GM12801 (cell line): ENCODE results near the gene MOGAT3.

Experiments
- TF ChIP-seq, protein P1 (sequence below): IDR thresholded peaks from one replicate; pipeline ENCODE4 v1.5.1; 2011; ENCODE audit warnings: control low read depth; ENCODE audit not compliant: insufficient read length; ENCODE audit errors: extremely low read depth

Gene MOGAT3

DNA sequence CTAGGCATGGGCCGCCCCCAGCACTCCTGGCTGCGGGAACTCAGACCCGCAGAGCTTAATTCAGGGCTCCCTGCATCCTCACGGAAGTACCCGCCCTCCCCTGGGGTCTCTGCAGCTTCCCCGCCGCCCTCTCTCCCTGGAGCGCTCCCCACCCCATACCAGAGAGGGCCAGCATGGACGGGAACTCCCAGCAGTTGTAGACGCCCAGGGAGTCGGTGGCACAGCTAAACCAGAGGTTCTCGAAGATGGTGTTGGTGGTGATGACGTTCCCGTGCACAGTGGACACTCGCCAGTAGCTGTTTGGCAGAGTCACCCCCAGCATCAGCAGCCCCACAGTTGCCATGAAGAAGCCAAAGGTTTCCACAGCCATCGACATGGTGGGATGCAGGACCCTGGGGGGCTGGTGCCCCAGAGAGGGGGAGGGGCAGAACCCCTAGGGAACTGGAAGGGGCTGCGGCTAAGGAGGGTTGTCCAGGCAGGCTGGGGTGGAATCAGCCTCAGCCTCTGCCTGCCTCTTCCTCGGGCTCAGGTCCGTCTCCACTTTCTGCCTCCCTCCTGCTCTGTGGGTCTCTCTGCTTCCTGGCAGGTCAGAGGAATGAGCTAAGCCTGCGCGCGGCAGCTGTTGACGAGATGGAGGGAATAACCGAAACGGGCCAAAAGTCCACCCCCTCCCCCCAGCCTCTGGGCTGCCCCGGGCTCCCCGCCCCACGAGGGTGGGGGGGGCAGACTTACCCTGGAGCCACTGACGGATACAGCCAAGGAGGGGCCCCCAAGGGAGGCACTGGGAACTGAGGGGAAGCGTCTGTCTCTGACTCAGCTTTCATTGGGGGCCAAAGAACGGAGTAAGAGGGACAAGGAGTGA, 36.6 kb upstream of the MOGAT3 start, which contains the start of gene CLDN15:
TSS of gene CLDN15 (minus strand) at position 597 of the 862 bp plus-strand sequence. CDS start at position 376, 221 bp downstream.
- TF ChIP-seq, protein P1, sequence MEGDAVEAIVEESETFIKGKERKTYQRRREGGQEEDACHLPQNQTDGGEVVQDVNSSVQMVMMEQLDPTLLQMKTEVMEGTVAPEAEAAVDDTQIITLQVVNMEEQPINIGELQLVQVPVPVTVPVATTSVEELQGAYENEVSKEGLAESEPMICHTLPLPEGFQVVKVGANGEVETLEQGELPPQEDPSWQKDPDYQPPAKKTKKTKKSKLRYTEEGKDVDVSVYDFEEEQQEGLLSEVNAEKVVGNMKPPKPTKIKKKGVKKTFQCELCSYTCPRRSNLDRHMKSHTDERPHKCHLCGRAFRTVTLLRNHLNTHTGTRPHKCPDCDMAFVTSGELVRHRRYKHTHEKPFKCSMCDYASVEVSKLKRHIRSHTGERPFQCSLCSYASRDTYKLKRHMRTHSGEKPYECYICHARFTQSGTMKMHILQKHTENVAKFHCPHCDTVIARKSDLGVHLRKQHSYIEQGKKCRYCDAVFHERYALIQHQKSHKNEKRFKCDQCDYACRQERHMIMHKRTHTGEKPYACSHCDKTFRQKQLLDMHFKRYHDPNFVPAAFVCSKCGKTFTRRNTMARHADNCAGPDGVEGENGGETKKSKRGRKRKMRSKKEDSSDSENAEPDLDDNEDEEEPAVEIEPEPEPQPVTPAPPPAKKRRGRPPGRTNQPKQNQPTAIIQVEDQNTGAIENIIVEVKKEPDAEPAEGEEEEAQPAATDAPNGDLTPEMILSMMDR = no peak

DNA sequence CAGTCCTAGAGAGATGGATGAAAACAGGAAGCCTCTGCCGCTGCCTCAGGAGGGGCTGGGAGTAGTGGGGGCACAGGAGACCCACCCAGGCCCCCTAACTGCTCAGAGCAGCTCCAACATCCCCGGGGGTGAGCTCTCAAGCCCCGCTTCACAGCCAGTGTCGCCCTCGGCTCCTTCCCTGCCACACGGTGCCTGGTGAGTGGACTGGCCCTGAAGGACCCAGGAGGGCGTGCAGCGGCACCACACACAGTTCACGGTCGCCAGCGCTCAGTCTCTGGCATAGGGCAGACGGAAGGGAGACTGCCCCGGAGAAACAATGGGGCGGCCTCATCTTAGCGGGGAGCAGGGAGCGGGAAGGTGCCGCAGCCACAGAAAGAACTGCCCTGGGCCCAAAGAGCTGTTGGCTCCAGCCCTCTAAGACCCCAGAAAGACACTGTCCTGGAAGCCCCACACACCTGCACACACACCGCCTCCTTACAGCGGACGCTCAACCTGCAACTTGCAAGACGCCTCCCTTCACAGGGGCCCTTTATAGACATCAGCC, 35.5 kb upstream of the MOGAT3 start:
- TF ChIP-seq, protein P1 = no peak

DNA sequence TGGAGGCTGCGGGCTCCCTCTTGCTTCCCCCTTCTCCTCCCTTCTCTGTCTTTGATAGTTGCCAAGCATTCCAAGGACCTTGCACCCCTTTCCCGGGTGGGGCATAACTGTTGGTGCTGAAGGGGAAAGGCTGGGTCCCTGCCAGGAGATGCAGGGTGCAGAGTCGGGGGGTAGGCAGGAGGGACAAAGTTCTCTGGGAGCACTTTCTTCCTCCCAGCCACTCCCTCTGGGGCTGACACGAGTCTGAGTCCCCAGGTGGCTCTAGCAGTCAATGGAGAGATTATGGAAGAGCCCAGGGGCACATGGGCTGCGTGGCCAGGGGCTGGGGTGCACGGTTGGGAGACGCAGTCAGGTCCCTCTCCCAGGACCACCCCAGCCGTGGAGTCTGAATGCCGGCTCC, 34.7 kb upstream of the MOGAT3 start:
- TF ChIP-seq, protein P1 = no peak

DNA sequence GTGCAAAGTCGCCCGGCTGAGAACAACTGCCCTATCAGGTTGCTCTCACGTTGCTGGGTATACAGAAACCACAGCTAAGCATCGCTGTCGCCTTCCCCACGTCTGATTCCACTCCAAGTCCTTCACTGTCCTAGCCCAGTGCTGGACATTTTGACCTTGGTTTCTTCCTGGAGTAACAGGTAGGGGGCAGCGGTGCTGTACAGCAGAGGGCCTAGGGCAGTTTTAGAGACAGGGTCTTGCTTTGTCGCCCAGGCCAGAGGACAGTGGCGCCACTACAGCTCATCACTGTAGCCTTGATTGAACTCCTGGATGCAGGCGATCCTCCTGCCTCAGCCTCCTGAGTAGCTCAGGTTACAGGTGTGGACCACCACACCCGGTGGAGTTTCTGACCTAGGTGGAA, 34.2 kb upstream of the MOGAT3 start:
- TF ChIP-seq, protein P1 = no peak

DNA sequence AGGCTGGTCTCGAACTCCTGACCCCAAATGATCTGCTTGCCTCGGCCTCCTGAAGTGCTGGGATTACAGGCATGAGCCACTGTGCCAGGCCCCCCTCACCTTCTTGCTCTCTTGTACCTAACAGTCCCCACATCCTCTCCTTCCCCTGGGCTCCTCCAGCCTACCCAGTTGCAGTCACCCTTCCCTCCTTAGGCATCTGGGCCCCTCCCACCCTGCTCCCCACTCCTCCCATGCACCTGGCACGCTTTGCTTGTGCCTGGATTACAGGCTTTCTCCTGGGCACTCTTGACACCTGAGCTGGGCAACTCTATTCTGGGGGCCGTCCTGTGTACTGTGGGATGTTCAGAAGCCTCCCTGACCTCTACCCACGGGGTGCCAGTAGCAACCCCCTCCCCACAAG, 33.8 kb upstream of the MOGAT3 start:
- TF ChIP-seq, protein P1 = no peak

DNA sequence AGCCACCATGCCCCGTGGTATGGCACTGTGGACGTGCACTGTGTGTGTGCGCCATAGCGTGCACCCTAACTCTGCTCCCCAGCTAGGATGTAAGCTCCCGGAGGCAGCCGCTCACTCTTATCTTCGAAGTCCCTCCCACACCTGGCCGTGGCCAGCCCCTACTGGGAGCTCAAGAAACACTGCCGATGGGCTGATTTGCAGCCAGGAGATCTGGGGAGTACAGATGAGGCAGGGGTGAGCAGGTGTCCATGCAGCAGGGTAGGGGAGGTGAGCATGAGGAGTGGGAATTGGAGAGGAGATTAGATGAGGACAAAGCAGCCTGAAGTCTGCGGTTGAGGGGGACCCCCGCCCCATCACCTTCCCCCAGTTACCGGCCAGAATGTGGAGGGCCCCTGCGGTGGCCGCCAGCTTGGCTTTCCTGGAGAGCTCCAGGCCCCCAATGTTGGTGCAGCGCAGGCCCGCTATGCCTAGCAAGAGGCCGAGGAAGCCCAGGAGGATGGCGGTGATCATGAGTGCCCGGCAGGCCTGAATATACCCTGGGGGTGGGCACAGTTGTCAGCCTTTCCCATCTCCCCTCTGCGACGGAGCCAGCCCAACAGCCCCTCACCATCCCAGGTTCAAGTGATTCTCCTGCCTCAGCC, 33.2 kb upstream of the MOGAT3 start:
- TF ChIP-seq, protein P1 = no peak

DNA sequence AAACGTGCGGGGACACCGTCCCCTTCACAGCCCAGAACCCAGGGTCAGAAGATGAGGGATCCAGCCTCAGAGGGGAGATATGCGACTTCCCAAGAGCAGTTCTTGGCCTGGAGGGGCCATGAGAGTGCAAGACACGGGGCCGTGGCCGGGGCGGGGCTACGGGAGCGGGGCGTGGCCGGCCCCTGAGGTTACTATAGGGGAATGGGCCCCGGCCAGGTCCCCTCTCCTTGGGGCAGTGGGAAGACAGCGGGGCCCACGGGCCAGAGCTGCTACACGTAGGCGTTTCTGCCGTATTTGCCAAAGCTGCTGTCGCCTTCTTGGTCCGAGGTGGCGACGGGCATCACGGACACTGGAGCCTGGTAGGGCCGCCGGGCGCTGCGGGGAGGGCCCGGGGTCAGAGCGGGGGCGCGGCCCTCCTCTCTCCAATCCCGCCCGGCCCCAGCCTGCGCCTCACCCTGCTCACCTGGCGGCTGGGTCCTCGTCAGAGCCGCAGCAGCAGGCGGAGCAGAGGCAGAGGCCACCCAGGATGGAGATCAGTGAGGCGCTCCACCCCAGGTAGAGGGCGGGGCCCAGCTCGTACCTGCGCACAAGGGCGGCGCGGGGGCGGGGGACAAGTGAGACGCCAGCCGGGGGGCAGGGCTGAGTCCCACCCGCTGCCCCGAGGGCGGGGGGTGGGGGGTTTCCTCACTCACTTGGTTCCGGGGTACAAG, 31.5 kb upstream of the MOGAT3 start:
- TF ChIP-seq, protein P1 = no peak
